Measurements from ENCODE around the gene SETD6.

DNA sequence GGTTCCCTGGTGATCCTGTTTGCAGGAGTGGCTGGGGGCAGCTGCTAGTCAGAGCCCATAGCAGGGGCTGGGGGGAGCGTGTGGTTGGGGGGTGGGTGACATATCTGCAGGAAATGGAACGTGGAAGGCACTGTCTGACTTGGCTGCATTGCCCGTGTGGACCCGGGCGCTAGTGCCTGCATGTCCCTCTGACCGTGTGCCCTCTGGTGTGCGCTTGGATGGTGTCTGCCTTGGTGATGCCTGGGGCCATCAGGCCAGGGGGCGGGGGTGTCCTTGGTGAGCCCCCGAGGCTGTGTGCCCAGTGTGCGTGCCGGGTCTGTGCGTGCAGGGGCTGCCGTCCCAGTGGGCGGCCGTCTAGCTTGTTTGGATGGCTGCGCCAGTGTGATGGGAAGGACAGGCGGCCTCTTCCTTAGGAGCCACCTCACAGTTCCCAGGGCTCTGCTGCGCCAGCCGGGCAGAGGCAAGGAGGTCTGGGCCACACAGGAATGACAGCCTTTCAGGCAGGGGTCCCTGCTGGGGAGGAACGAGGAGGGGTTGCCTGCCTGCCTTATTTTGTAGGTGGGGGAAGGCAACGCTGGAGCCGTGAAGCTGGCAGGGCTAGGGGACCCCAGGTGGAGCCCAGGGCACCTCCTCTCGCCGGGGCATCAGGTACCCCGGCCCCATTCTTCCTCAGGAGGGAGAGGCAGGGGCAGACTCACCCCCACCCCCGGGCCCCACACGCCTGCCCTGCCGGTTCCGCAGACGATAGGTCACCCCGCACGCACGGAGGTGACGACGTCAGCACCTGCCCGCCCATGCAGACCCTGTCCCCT lies 14.7 kb upstream of the SETD6 start:
- TF ChIP-seq POLR2A (IDR thresholded peaks at IDR 0.05) (no peak), CTCF (IDR thresholded peaks at IDR 0.05) (no peak)

Data from lower leg skin (tissue), 3 donors.